ENCODE measurements around the gene AQP6.

DNA sequence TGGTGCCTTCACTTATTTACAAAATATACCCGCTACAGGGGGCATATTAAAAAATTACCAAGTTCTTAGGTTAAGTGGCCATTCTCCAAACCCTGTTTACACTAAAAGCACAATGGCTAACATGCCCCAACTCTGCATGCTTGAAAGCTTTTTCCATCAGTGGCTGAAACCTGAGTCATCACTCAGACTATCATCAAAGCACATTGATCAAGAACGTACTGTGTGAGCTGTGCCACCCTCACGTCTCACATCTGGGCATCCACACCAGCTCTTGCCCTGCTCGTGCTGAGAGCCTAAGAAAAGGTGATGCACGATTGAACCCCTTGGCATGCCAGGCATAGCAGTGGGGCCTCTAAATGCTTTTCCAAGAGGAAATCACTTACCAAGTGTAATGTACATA is 13.2 kb downstream of the AQP6 start:
- TF ChIP-seq SUZ12 (IDR thresholded peaks at IDR 0.05; ENCODE audit: unreplicated experiment) (no peak), RBBP5 (conservative IDR thresholded peaks at IDR 0.05) (no peak), SP1 (IDR thresholded peaks at IDR 0.05; ENCODE audit: low read depth, low read length) (no peak), TCF12 (IDR thresholded peaks at IDR 0.05; ENCODE audit: low read depth, low read length) (no peak), FOXK2 (IDR thresholded peaks at IDR 0.05) (no peak), EP300 (IDR thresholded peaks at IDR 0.05; ENCODE audit: borderline replicate concordance in 1 of 2, control insufficient read depth in 1 of 2, low read depth in 2 of 2, low read length in 2 of 2) (no peak), STAT1 (conservative IDR thresholded peaks at IDR 0.05) (no peak), MAX (IDR thresholded peaks at IDR 0.05; ENCODE audit: low read depth, low read length) (no peak), CTCF (IDR thresholded peaks at IDR 0.05 in 2 of 3, conservative IDR thresholded peaks at IDR 0.05 in 1 of 3; ENCODE audit: control insufficient read depth in 2 of 3, extremely low read depth in 1 of 3, insufficient read depth in 1 of 3, low read depth in 3 of 3, low read length in 3 of 3) (no peak), POLR2A (IDR thresholded peaks at IDR 0.05; ENCODE audit: low read depth, low read length) (no peak), YBX1 (IDR thresholded peaks at IDR 0.05) (no peak), SMC3 (IDR thresholded peaks at IDR 0.05; ENCODE audit: borderline replicate concordance, low read length) (no peak)
